IPS-15b (cell line): ENCODE results near the gene ATMIN.

ENCODE experiments used
- H3K27me3 ChIP-seq: one replicate; pipeline ENCODE4 v1.6.1; 2013; ENCODE audit warnings: low read length; ENCODE audit not compliant: control insufficient read depth, insufficient read depth
- H3K36me3 ChIP-seq: one replicate; pipeline ENCODE4 v1.6.1; 2013; ENCODE audit warnings: low read length; ENCODE audit not compliant: control insufficient read depth, insufficient read depth
- H3K4me1 ChIP-seq: one replicate; pipeline ENCODE4 v1.6.1; 2013; ENCODE audit warnings: mild to moderate bottlenecking, low read length; ENCODE audit not compliant: control insufficient read depth, insufficient read depth
- H3K4me3 ChIP-seq: one replicate; pipeline ENCODE4 v1.5.1; 2013; ENCODE audit warnings: low read depth, low read length
- H3K9ac ChIP-seq: one replicate; pipeline ENCODE4 v1.6.1; 2013; ENCODE audit warnings: low read depth, mild to moderate bottlenecking, low read length
- H3K9me3 ChIP-seq: one replicate; pipeline ENCODE4 v1.6.1; 2013; ENCODE audit warnings: mild to moderate bottlenecking, low read length; ENCODE audit not compliant: control insufficient read depth, insufficient read depth

Gene ATMIN, protein sequence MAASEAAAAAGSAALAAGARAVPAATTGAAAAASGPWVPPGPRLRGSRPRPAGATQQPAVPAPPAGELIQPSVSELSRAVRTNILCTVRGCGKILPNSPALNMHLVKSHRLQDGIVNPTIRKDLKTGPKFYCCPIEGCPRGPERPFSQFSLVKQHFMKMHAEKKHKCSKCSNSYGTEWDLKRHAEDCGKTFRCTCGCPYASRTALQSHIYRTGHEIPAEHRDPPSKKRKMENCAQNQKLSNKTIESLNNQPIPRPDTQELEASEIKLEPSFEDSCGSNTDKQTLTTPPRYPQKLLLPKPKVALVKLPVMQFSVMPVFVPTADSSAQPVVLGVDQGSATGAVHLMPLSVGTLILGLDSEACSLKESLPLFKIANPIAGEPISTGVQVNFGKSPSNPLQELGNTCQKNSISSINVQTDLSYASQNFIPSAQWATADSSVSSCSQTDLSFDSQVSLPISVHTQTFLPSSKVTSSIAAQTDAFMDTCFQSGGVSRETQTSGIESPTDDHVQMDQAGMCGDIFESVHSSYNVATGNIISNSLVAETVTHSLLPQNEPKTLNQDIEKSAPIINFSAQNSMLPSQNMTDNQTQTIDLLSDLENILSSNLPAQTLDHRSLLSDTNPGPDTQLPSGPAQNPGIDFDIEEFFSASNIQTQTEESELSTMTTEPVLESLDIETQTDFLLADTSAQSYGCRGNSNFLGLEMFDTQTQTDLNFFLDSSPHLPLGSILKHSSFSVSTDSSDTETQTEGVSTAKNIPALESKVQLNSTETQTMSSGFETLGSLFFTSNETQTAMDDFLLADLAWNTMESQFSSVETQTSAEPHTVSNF

GRCh38 chr16:81035398-81035974 lies at the start of gene ATMIN:
ATMIN (plus strand) TSS chr16:81035842; CDS start chr16:81035871, 29 bp downstream.
- peak within 1 kb of the TSS; percentile 62 for H3K4me3 ChIP-seq
- no peaks in the 10 kb centered on the region for H3K27me3 ChIP-seq
- H3K4me1 ChIP-seq, result no peaks in the 10 kb centered on the region
- H3K9ac ChIP-seq, result peak within 1 kb of the TSS; percentile 60
- peaks cover 7% of the 10 kb centered on the region for H3K36me3 ChIP-seq
- H3K9me3 ChIP-seq, result no peaks in the 10 kb centered on the region

- no peak overlapping the region for H3K4me3 ChIP-seq
- H3K4me1 ChIP-seq, result no peaks in the 10 kb centered on the region
- H3K9me3 ChIP-seq, result no peaks in the 10 kb centered on the region
- no peaks in the 10 kb centered on the region for H3K36me3 ChIP-seq
- H3K27me3 ChIP-seq, result no peaks in the 10 kb centered on the region
- no peak overlapping the region for H3K9ac ChIP-seq
Observed at GRCh38 chr16:80986557-80986956, 49.1 kb upstream of the ATMIN start.

- H3K9ac ChIP-seq, result no peak overlapping the region
- H3K27me3 ChIP-seq, result no peaks in the 10 kb centered on the region
- no peak overlapping the region for H3K4me3 ChIP-seq
- no peaks in the 10 kb centered on the region for H3K9me3 ChIP-seq
- H3K4me1 ChIP-seq, result no peaks in the 10 kb centered on the region
- no peaks in the 10 kb centered on the region for H3K36me3 ChIP-seq
Observed at GRCh38 chr16:80988756-80989155, 46.9 kb upstream of the ATMIN start.

DNA sequence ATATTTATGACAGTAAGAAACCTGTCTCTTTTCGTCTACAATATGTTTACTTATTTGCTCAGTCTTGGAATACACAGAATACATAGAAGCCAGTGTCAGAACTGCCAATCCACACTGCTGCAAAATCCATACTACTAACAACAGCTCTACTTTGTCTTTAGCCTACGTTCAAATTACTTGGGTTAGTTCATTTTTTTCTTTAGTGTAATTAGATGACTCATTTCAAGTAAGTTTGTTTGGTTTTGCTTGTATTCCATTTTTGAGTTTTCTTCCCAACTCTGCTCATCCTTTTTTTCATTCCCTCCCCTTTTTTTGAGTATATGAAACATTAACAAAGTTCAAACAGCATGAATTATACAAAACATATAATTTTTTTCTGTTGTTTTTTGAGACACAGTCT lies 45.8 kb upstream of the ATMIN start:
- H3K4me3 ChIP-seq, result no peak overlapping the region
- H3K9me3 ChIP-seq, result no peaks in the 10 kb centered on the region
- no peaks in the 10 kb centered on the region for H3K36me3 ChIP-seq
- no peaks in the 10 kb centered on the region for H3K27me3 ChIP-seq
- no peaks in the 10 kb centered on the region for H3K4me1 ChIP-seq
- no peak overlapping the region for H3K9ac ChIP-seq

GRCh38 chr16:80990577-80990976 lies 45.1 kb upstream of the ATMIN start:
- Histone ChIP-seq H3K4me3 (no peak overlapping the region), H3K9me3 (no peaks in the 10 kb centered on the region), H3K9ac (no peak overlapping the region), H3K27me3 (no peaks in the 10 kb centered on the region), H3K36me3 (no peaks in the 10 kb centered on the region), H3K4me1 (no peaks in the 10 kb centered on the region)

DNA sequence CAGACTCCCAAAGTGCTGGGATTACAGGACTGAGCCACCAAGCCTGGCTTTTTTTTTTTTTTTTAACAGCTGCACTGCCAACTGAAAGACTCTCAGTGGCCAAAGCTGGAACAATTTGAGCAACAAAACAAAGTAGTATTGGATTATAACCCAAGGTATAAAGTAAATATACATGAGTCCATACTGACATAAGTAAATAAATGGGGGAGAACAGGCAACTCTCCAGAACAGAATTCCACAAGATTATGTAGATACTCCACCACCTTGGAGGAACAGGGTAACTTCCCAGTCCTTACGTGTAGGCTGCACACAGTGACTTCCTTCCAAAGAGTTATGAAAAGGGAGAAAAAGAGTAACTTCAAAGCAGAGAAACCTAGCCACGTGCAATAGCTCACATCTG lies 44.7 kb upstream of the ATMIN start:
- no peaks in the 10 kb centered on the region for H3K36me3 ChIP-seq

GRCh38 chr16:80991792-80992430 lies 43.7 kb upstream of the ATMIN start:
- H3K4me3 ChIP-seq, result no peak overlapping the region
- H3K36me3 ChIP-seq, result no peaks in the 10 kb centered on the region
- H3K27me3 ChIP-seq, result no peaks in the 10 kb centered on the region
- H3K9me3 ChIP-seq, result no peaks in the 10 kb centered on the region
- H3K4me1 ChIP-seq, result no peaks in the 10 kb centered on the region
- H3K9ac ChIP-seq, result no peak overlapping the region

More for the DNA sequence above, 44.7 kb upstream of the ATMIN start:
- Histone ChIP-seq H3K4me3 (no peak overlapping the region), H3K9me3 (no peaks in the 10 kb centered on the region), H3K27me3 (no peaks in the 10 kb centered on the region), H3K4me1 (no peaks in the 10 kb centered on the region), H3K9ac (no peak overlapping the region)

GRCh38 chr16:80992676-80993293 lies 42.9 kb upstream of the ATMIN start:
- no peaks in the 10 kb centered on the region for H3K9me3 ChIP-seq
- H3K9ac ChIP-seq, result no peak overlapping the region
- H3K27me3 ChIP-seq, result no peaks in the 10 kb centered on the region
- H3K4me1 ChIP-seq, result no peaks in the 10 kb centered on the region
- no peaks in the 10 kb centered on the region for H3K36me3 ChIP-seq
- H3K4me3 ChIP-seq, result no peak overlapping the region

GRCh38 chr16:80993307-80993706 lies 42.3 kb upstream of the ATMIN start:
- Histone ChIP-seq H3K4me3 (no peak overlapping the region), H3K4me1 (no peaks in the 10 kb centered on the region), H3K36me3 (no peaks in the 10 kb centered on the region), H3K27me3 (no peaks in the 10 kb centered on the region), H3K9ac (no peak overlapping the region), H3K9me3 (no peaks in the 10 kb centered on the region)

GRCh38 chr16:80993834-80994233 lies 41.8 kb upstream of the ATMIN start:
- no peaks in the 10 kb centered on the region for H3K9me3 ChIP-seq
- no peak overlapping the region for H3K4me3 ChIP-seq
- no peaks in the 10 kb centered on the region for H3K27me3 ChIP-seq
- no peaks in the 10 kb centered on the region for H3K4me1 ChIP-seq
- no peaks in the 10 kb centered on the region for H3K36me3 ChIP-seq
- H3K9ac ChIP-seq, result no peak overlapping the region

DNA sequence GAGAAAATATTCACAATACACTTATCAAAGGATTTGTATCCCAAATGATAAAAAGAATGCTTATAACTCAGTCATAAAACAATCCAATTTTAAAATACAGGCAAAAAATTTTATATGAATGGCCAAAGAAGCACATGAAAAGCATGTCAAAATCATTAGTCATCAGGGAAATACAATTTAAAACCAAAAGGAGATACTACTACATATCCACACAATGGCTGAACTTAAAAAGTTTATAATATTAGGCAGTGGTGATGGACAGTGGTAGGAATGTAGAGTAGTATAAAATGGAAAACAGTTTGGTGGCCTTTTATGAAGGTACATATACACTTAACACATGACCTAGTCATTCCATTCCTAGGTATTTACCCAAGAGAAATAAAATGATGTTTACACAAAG lies 41.2 kb upstream of the ATMIN start:
- Histone ChIP-seq H3K36me3 (no peaks in the 10 kb centered on the region), H3K9me3 (no peaks in the 10 kb centered on the region), H3K27me3 (no peaks in the 10 kb centered on the region), H3K9ac (no peak overlapping the region), H3K4me1 (no peaks in the 10 kb centered on the region), H3K4me3 (no peak overlapping the region)
